Measurements from ENCODE around the gene PRR3. TPM values are rescaled to one million over a fixed set of nuclear protein-coding genes. Genes with fewer than 3 reads are reported as not detected.

The PRR3 gene
- total RNA-seq, 1 donor from 2014 or later: 2.9 TPM

DNA sequence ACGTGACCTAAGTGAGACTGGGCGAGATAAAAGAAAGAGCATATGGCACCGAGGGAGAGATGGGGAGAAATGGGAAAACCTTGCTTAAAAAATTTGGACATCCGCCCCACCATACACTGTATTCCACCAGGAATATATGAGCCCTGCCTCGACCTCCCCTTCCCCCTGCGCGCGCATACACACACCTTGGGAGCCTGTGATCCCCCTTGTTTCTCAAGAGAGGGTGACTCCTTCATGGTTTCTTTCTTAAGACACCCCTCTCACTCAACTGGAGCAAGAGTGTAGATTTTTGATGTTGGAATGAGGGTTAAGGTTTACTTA is 14.6 kb downstream of the PRR3 start:
- no peak for DNase-seq

- no peak for DNase-seq
Observed at GRCh38 chr6:30572148-30572547, 15.1 kb downstream of the PRR3 start.

GRCh38 chr6:30573113-30573512 is 16.0 kb downstream of the PRR3 start:
- DNase-seq: no peak

- DNase-seq: no peak
Observed at GRCh38 chr6:30578051-30578450, 21.0 kb downstream of the PRR3 start.

DNA sequence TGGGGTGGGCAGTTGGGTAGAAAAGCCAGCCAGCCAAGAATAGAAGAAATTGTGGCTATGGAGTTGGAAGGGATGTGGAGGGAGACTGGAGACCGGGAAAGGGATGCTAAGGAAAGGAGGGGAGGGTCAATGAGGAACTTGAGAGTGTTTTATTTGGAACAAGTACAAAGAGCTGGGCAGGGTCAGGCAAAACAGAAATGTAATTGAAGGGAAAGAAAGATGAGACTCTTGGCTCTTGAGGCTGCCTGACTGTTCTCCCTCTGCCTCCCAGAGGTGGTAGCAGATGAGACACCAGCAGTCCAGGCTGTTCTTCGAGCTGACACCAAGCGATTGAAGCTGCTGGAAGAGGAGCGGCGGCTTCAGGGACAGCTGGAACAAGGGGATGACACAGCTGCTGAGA is 26.8 kb downstream of the PRR3 start:
- no peak for DNase-seq

- DNase-seq: no peak
Observed at GRCh38 chr6:30589754-30590358, 32.8 kb downstream of the PRR3 start.

DNA sequence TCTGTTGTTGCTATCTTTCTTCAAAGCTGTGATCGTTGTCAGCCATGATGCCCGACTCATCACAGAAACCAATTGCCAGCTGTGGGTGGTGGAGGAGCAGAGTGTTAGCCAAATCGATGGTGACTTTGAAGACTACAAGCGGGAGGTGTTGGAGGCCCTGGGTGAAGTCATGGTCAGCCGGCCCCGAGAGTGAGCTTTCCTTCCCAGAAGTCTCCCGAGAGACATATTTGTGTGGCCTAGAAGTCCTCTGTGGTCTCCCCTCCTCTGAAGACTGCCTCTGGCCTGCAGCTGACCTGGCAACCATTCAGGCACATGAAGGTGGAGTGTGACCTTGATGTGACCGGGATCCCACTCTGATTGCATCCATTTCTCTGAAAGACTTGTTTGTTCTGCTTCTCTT is 33.4 kb downstream of the PRR3 start:
- DNase-seq: no peak

- peak; percentile 33 for DNase-seq
Observed at GRCh38 chr6:30591008-30591407, 33.9 kb downstream of the PRR3 start.

DNA sequence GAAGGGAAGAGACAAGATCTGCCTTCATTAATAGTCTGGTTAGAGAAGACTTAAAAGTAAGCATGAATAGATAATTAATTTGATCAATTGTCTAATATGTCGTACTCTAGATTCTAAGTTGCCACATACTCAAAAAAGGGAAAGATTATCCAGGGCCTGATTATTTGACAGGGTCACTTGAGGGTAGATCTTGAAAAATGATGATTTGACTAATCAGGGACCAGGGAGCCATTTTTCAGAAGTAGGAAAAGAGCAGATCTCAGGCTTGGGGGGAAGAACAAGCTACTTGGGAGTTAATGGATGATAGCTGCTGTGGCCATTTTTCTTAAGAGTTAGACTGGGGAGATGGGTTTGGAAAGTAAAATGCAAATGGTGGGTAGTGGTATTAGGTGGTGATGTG is 35.2 kb downstream of the PRR3 start:
- DNase-seq: no peak

DNA sequence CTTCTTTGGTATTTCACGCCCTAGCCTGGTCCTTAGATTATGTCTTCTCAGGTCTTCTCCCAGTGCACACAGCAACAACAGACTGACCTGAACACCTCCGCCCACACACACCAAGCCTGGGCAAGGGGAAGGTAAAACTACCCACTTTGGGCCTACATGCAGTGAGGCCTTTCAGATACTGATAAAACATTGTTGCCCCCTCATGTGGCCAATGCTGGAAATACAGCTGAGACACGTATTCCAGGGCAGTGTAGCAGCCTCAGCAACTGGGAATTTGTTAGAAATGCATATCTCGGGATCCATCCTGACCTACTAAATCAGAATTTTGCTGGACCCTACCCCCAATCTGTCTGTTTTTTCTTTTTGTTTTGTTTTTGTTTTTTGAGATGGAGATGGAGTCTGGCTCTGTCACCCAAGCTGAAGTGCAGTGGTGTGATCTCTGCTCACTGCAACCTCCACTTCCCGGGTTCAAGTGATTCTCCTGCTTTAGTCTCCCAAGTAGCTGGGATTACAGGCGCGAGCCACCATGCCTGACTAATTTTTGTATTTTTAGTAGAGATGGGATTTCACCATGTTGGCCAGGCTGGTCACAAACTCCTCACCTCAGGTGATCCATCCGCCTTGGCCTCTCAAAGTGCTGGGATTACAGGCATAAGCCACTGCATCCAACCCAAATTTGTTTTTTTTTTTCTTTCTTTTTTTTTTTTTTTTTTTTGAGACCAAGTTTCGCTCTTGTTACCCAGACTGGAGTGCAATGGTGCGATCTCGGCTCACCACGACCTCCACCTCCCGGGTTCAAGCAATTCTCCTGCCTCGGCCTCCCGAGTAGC is 40.4 kb downstream of the PRR3 start:
- peak; percentile 90 for DNase-seq

DNA sequence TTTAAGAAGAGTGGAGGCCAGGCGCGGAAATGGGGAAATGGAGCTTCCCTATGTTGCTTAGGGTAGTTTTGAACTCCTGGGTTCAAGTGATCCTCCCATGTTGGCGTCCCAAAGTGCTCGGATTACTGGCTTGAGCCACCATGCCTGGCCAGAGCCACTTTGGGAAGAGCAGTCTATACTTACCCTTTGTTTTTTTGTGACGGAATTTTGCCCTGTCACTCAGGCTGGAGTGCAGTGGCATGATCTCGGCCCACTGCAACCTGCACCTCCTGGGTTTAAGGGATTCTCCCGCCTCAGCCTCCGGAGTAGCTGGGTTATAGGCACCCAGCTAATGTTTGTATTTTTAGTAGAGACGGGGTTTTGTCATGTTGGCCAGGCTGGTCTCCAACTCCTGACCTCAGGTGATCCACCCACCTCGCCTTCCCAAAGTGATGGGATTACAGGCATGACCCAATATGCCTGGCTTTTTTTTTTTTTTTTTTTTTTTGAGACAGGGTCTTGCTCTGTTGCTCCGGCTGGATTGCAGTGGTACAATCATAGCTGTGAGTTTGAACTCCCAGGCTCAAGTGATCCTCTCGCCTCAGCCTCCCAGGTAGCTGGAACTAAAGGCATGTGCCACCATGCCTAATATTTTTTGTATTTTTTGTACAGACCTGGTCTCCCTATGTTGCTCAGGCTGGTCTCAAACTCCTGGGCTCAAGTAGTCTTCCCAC is 42.0 kb downstream of the PRR3 start:
- no peak for DNase-seq

DNA sequence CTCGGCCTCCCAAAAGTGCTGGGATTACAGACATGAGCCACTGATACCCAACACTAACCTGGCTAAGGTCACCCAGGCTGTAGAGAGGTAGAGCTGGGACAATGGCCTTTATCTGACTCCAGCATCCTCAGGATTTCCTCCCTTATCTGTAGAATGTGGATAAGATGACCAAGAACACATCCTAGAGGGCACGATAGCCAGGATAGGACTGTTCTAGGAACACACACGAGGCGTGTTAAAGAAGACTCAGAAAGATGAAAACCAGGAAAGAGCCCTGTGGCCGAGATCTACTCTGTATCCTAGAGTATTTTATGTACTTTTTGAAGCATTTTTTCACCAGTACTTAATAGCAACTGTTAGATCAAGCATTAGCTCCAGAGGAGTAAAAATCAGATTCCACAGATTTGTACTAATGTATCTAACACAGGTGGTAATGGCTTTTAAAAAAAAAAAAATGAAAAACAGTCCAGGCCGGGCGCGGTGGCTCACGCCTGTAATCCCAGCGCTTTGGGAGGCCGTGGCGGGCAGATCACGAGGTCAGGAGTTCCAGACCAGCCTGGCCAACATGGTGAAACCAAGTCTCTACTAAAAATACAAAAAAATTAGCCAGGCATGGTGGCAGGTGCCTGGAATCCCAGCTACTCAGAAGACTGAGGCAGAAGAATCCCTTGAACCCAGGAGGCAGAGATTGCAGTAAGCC is 42.7 kb downstream of the PRR3 start:
- peak; percentile 49 for DNase-seq

- DNase-seq: no peak
Observed at GRCh38 chr6:30600451-30600961, 43.4 kb downstream of the PRR3 start.

DNA sequence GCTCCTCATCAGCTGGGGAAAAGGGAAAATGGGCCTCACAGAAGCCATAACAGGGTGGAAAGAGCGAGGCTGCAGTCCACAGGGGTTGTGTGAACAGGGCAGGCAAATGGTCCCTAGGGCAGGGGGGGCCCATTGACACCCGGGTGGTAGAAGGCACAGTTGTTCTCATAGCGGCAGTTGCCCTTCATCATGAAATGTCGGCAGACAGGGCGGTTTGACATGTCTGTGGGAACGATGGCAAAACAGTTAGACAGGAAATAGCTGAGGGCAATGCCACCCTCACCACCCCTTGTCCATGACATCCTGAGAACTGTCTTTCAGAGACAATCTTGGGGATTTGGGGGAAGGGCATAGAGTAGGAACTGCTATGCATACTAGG is 44.3 kb downstream of the PRR3 start:
- no peak for DNase-seq

DNA sequence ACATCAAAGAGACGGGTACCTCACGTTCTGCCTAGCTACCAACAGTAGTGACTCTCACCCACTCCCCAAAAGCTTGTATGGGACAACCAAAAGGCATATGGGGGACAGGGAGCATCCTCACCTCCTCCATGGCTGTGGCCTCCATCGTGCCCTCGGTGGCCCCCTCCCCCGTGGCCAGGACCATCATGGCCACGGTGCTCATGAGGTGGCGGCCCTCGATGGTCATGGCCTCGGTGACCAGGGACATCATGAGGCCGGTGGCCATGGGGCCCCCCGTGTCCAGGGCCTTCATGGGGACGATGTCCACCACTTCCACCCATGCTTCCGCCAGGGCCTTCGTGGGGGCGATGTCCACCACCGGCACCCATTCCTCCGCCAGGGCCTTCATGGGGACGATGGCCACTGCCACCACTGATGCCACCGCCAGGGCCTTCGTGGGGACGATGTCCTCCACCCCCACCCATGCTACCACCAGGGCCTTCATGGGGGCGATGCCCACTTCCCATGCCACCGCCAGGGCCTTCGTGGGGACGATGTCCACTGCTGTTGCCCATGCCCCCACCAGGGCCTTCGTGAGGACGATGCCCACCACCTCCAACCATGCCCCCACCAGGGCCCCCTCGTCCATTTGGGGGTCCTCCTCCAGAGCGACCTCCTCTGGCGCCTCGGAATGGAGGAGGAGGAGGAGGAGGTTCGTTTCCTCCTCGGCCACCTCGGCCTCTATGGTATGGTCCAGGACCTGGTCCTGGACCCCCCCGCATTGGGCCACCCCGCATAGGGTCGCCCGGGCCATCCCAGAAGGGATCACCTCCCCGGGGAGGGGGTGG is 44.9 kb downstream of the PRR3 start:
- no peak for DNase-seq

DNA sequence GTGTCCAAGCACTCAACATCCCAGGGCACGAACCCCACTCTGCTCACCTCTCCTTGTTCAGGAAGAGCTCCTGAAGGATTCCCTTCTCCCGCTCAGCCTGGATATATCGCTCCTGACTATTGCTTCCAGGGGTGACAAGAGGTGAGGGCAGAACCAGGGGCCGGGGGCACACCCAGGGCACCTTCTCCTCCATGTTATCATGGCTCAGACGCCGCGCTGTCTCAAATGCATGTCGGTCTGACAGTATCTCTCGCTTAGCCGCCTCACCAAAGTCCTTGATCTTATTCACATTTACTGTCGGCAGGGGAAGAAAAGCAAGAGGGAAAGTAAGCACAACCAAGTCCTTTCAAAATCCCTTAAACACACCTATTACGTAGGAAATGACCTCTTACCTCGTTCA is 46.9 kb downstream of the PRR3 start:
- DNase-seq: no peak

DNA sequence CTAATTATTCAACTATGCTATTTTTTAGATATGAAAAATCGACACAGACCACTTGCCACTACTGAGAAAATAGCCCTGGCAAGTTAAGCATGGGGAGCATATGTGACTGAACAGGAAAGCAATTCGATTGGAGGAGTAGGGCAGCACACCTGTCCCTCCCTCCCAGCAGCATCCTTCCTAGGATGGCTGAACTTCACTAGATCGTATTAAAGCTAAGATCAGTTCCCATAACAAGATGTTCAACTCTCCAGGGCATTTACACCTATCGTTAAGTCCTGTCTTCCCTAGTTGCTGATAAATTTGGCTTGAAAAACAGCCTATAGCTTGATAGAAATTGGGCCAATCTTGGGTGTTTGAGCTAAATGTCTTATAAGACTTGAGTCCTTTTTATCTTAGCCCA is 53.0 kb downstream of the PRR3 start:
- DNase-seq: no peak

- no peak for DNase-seq
Observed at GRCh38 chr6:30611150-30611855, 54.2 kb downstream of the PRR3 start.

GRCh38 chr6:30611856-30612194 is 54.7 kb downstream of the PRR3 start:
- DNase-seq: no peak

DNA sequence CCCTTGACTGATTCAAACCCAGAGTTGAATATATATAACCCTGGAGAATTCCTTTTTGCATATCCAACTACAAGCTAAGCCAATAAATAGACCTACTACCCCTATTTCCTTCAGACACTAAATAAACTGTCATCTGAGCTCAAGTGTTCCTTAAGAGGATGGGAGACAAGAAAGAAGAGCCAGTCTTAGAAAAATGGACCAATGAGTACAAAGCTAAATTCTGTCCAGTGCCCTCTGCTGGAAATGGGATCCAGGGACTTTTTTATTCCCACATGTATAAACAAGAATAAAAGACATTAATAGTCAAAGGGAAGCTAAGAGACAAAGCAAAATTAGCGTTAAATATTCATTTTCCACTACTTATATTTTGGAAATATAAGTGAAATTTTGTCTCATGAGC is 55.1 kb downstream of the PRR3 start:
- peak; percentile 53 for DNase-seq

DNA sequence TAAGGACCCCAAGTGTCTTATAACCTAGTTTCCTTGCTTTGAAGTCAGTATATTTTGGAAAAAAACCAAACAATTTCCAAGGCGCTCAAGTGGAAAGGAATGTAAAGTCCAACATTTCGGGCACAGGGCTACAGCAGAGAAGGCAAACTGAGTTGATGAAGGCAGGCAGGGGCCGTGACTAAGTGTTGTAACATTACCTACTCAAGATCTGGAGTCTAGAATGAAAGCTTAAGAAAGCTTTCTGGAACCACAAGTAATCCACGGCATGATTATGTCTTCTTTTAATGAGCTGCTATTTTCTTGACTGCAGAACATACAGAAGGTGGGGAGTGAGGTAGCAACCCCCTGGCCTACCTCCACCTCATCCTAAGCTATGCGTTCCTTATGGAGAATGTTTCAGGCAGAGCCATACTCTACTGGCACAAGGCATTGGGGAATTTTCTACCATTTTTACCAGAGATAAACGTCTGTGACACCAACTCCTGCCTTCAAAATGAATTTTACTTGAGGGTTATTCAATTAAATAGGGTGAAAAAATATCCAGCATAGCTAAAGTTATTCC is 55.7 kb downstream of the PRR3 start:
- DNase-seq: no peak
